Loucy (cell line): Measurements from ENCODE around the gene CRTC1.

Source experiments
- H2AFZ ChIP-seq: fragments of 200-600 bp; sonication (generic); 2 replicates; pipeline ENCODE4 v1.6.0; 2016; ENCODE audit warnings: antibody characterized with exemption, mild to moderate bottlenecking, low read length, moderate library complexity
- H3F3A ChIP-seq: fragments of 200-600 bp; 2 replicates; pipeline ENCODE4 v1.6.0; 2016; ENCODE audit warnings: antibody characterized with exemption, low read depth, mild to moderate bottlenecking
- H3K27me3 ChIP-seq: fragments of 200-600 bp; sonication (generic); 2 replicates; pipeline ENCODE4 v1.6.1; 2014; ENCODE audit warnings: low read length, mild to moderate bottlenecking; ENCODE audit not compliant: insufficient read depth, poor library complexity, severe bottlenecking
- H3K36me3 ChIP-seq: fragments of 200-600 bp; sonication (generic); 2 replicates; pipeline ENCODE4 v1.6.1; 2016; ENCODE audit warnings: low read length; ENCODE audit not compliant: insufficient read depth
- H3K4me1 ChIP-seq: fragments of 200-600 bp; sonication (generic); 2 replicates; pipeline ENCODE4 v1.5.1; 2014; ENCODE audit warnings: low read length, mild to moderate bottlenecking; ENCODE audit not compliant: insufficient read depth, poor library complexity, severe bottlenecking
- H3K4me2 ChIP-seq: fragments of 200-600 bp; sonication (generic); 2 replicates; pipeline ENCODE4 v1.6.0; 2014; ENCODE audit warnings: antibody characterized with exemption, low read length, low read depth, mild to moderate bottlenecking; ENCODE audit not compliant: poor library complexity, severe bottlenecking
- H3K4me3 ChIP-seq: fragments of 200-600 bp; sonication (generic); 2 replicates; pipeline ENCODE4 v1.5.1; 2014; ENCODE audit warnings: low read length, mild to moderate bottlenecking, mixed read lengths; ENCODE audit not compliant: poor library complexity, severe bottlenecking
- H3K79me2 ChIP-seq: fragments of 200-600 bp; sonication (generic); 2 replicates; pipeline ENCODE4 v1.6.1; 2014; ENCODE audit warnings: low read length; ENCODE audit not compliant: insufficient read depth
- H3K9ac ChIP-seq: fragments of 200-600 bp; sonication (generic); 2 replicates; pipeline ENCODE4 v1.6.0; 2014; ENCODE audit warnings: mild to moderate bottlenecking, low read depth, low read length, moderate library complexity; ENCODE audit not compliant: poor library complexity, severe bottlenecking
- H3K9me2 ChIP-seq: fragments of 200-600 bp; sonication (generic); replicated peaks from 2 replicates; pipeline ENCODE4 v1.6.1; 2016; ENCODE audit warnings: low read depth, low read length, mixed read lengths
- H3K9me3 ChIP-seq: fragments of 200-600 bp; sonication (generic); 2 replicates; pipeline ENCODE4 v1.6.1; 2014; ENCODE audit warnings: mild to moderate bottlenecking, antibody characterized with exemption, low read length, low read depth; ENCODE audit not compliant: insufficient read depth
- H4K20me1 ChIP-seq: fragments of 200-600 bp; sonication (generic); 2 replicates; pipeline ENCODE4 v1.6.0; 2014; ENCODE audit warnings: antibody characterized with exemption, low read length, mild to moderate bottlenecking; ENCODE audit not compliant: insufficient read depth, poor library complexity, severe bottlenecking
- EZH2phosphoT487 ChIP-seq: fragments of 200-600 bp; IDR thresholded peaks from 2 replicates; pipeline ENCODE4 v1.6.1; 2018; ENCODE audit warnings: antibody characterized with exemption, mild to moderate bottlenecking, moderate library complexity, borderline replicate concordance
- TF ChIP-seq, protein P1 (sequence below): fragments of 200-600 bp; sonication (generic); conservative IDR thresholded peaks from 2 replicates; pipeline ENCODE4 v1.5.1; 2014; ENCODE audit warnings: mild to moderate bottlenecking, antibody characterized with exemption, low read length

CRTC1 gene

DNA sequence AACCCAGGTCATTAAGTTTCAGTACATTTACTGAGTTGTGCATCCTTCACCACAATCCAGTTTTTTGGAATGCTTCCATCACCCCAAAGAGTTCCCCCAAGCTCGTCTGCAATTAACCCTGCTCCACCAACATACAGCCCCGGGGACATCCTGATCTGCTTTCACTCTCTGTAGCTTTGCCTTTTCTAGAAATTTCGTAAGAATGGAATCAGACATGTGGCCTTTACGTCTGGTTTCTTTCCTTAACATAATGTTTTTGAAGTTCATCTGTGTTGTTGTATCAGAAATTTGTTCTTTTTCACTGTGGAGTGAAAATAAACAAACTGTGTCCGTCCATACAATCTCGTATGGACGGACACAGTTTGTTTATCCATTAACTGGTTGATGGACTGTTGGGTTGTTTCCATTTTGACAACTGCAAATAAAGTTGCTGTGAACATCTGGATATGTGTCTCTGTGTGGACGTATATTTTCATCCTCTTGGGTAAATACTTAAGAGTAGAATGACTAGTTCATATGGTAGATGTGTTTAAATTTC is 43.7 kb upstream of the CRTC1 start:
- TF ChIP-seq, protein P1, sequence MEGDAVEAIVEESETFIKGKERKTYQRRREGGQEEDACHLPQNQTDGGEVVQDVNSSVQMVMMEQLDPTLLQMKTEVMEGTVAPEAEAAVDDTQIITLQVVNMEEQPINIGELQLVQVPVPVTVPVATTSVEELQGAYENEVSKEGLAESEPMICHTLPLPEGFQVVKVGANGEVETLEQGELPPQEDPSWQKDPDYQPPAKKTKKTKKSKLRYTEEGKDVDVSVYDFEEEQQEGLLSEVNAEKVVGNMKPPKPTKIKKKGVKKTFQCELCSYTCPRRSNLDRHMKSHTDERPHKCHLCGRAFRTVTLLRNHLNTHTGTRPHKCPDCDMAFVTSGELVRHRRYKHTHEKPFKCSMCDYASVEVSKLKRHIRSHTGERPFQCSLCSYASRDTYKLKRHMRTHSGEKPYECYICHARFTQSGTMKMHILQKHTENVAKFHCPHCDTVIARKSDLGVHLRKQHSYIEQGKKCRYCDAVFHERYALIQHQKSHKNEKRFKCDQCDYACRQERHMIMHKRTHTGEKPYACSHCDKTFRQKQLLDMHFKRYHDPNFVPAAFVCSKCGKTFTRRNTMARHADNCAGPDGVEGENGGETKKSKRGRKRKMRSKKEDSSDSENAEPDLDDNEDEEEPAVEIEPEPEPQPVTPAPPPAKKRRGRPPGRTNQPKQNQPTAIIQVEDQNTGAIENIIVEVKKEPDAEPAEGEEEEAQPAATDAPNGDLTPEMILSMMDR: no peak
- no peak for TF ChIP-seq EZH2phosphoT487
- Histone ChIP-seq H4K20me1 (peaks cover 5% of the 10 kb centered on the region), H3K4me1 (peaks cover 11% of the 10 kb centered on the region), H3K36me3 (no peaks in the 10 kb centered on the region), H3K9me2 (no peaks in the 10 kb centered on the region), H2AFZ (no peak overlapping the region), H3K79me2 (peaks cover 28% of the 10 kb centered on the region; the same call in 1 of the 2 replicates), H3K9ac (no peak overlapping the region), H3F3A (no peaks in the 10 kb centered on the region), H3K27me3 (no peaks in the 10 kb centered on the region), H3K4me2 (no peak overlapping the region), H3K9me3 (no peaks in the 10 kb centered on the region), H3K4me3 (no peak overlapping the region)

DNA sequence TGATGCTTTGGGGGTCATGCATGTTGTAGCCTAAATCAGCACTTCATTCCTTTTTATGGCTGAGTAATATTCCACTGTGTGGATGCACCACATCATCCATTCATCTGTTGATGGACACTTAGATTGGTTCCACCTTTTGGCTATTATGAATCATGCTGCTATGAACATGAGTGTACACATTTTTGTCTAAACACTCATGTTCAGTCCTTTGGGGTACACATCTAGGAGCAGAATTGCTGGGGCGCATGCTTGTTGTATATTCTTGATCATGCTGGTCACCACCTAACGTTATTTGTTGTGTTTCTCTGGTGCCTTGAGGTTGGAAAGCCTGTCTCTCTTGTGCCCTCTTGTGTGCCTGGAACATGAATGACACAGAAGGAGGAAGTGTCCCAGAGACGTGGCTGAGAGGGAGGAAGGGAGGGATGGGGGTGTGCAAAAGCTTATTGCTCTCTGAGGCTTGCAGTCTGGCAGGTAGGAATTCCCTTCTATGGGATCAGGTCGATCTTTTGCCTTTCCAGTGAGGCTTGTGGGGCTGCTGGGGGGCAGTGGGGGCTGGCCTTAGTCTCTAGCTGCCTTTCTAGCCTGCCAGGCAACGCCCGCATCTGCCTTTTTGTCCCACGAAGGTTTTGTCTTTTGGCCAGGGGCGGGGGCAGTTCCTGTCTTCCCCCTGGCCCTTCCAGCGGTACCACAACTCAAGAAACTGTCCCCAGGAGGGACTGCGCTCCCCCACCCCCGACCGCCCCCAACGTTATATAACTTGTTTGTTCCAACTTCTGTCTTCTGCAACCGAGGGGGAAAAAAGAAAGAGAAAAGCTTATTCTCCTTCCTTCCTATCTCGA is 39.1 kb upstream of the CRTC1 start:
- no peaks in the 10 kb centered on the region for H3K9me2 ChIP-seq
- H3K9ac ChIP-seq: no peak overlapping the region
- no peak overlapping the region for H3K4me3 ChIP-seq
- no peak overlapping the region for H3K4me2 ChIP-seq
- H3K79me2 ChIP-seq: peaks cover 15% of the 10 kb centered on the region; the same call in 1 of the 2 replicates
- TF ChIP-seq EZH2phosphoT487: no peak
- TF ChIP-seq, protein P1: peak; percentile 40
- no peaks in the 10 kb centered on the region for H3K36me3 ChIP-seq
- no peak overlapping the region for H2AFZ ChIP-seq
- no peaks in the 10 kb centered on the region for H3K27me3 ChIP-seq
- no peaks in the 10 kb centered on the region for H3K9me3 ChIP-seq
- H3K4me1 ChIP-seq: peaks cover 4% of the 10 kb centered on the region
- no peaks in the 10 kb centered on the region for H4K20me1 ChIP-seq
- H3F3A ChIP-seq: no peaks in the 10 kb centered on the region

DNA sequence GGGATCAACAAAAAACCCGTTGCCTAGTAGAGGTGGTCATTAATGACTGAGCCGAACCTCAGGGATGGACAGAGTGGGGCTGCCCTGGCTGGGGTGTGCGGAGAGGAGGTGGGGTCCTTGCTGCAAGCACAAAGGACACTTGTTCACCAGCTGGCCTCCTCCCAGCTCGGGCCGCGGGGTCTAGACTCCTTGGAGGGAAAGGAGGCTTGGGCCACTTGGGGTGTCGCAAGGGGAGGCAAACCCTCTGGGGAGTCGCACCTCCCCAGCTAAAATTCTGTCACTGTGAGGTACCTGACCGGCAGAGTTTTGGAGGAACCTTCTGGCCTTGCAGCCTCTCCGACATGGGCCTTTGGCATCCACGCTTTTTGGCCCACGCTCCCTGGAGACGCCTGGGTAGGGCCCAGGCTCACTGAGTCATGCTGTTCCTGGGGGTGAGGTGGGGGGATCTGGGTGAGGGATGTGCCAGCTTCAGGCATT is 38.4 kb upstream of the CRTC1 start:
- no peaks in the 10 kb centered on the region for H3F3A ChIP-seq
- H3K4me3 ChIP-seq: no peak overlapping the region
- H4K20me1 ChIP-seq: no peaks in the 10 kb centered on the region
- no peaks in the 10 kb centered on the region; the same call in 1 of the 2 replicates for H3K36me3 ChIP-seq
- TF ChIP-seq, protein P1: no peak
- no peak overlapping the region for H2AFZ ChIP-seq
- H3K9me2 ChIP-seq: no peaks in the 10 kb centered on the region
- H3K9me3 ChIP-seq: no peaks in the 10 kb centered on the region
- no peak overlapping the region for H3K4me2 ChIP-seq
- no peaks in the 10 kb centered on the region for H3K4me1 ChIP-seq
- no peak overlapping the region for H3K9ac ChIP-seq
- peaks cover 15% of the 10 kb centered on the region; the same call in 1 of the 2 replicates for H3K79me2 ChIP-seq
- no peaks in the 10 kb centered on the region for H3K27me3 ChIP-seq
